C1 segment of cervical spinal cord (tissue), 14 donors: ENCODE results near the gene ATXN7L2.

Experiments used
- DNase-seq, 14 donors: peaks; one replicate each; lab custom pipeline; 2025; lab: John Stamatoyannopoulos, UW

The ATXN7L2 gene

DNA sequence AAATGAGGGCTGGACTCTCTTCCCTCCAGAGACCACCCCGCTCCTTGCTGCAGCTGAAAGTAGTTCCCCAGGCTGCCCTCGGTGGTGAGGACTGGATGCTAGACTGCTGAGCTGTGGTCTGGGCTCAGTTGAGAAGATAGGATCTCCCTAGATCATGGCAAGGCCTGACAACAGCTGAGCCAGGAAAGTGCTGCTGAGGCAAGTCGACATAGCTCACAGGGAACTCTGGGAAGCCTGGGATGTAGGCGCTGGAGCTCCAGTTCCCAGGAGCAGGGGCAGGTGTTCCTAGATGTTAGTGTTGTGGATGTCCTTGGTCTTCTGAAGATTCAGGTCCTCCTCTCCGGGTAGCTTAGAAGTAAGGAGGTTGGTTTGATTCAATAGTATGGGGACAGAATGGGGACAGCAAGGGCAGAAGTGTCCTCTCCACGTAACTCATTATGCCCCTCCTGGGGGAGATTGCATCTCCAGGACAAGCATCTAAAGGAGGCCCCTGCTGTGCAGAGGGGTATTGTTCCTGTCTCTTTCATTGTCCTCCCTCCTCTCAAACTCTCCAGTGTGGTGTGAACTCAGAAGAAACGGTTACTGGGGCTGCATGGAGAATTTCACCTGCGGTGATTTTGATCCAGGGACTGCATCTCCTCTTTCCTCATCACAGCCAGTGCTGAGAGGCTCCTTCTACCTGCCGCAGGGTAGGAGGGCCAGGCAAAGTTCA, 13.9 kb downstream of the ATXN7L2 start:
- DNase-seq = peak in 1 of 14 donors; percentile 21

DNA sequence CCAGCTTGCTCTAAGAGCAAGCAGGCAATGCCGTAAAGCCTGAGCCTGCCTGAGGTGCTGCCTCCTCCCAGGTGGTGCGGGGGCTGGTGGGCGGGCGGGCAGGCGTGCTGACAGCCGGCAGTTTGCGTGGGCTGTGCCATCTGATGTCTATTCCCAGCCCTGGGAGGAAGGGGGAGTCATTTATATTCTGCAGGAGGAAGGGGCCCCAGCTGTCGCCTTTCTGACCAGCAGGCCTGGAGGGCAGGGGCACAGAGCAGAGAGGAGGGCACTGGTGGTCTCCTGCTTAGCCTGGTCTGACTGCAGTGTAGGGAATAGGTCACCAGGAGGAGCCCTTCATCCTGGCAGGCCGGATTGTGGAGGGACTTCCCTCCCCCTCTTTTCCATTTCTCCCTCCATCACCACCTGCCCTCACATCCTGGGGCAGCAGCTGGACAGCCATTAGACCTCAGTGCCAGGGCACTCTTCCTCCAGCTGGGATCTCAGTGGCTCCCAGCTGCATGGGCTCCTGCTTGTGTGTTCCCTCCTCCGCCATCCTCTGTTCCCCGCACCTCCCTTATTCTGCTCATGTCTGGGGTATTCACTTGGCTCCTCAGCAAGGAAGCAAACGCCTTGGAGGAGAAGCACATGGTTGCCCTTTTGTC, 14.6 kb downstream of the ATXN7L2 start:
- DNase-seq = peak in 2 of 14 donors; percentile 25 to 80

DNA sequence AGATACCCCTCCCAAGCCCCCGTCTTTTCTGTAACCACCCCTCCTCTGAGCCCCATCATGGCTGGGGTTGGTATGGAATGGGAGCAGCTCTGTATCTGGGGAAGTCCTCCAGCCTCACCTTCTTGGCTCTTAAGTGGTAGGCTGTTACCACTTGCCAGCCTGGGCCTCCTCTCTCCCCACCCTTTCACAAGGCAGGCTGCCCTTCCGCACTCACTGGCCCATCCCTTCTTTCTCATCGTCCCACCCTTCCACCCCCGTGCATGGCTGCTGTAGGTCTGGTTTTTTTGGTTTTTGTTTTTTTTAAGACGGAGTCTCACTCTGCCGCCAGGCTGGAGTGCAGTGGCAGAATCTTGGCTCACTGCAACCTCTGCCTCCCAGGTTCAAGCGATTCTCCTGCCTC, 15.4 kb downstream of the ATXN7L2 start:
- peak in 1 of 14 donors; percentile 11 for DNase-seq

DNA sequence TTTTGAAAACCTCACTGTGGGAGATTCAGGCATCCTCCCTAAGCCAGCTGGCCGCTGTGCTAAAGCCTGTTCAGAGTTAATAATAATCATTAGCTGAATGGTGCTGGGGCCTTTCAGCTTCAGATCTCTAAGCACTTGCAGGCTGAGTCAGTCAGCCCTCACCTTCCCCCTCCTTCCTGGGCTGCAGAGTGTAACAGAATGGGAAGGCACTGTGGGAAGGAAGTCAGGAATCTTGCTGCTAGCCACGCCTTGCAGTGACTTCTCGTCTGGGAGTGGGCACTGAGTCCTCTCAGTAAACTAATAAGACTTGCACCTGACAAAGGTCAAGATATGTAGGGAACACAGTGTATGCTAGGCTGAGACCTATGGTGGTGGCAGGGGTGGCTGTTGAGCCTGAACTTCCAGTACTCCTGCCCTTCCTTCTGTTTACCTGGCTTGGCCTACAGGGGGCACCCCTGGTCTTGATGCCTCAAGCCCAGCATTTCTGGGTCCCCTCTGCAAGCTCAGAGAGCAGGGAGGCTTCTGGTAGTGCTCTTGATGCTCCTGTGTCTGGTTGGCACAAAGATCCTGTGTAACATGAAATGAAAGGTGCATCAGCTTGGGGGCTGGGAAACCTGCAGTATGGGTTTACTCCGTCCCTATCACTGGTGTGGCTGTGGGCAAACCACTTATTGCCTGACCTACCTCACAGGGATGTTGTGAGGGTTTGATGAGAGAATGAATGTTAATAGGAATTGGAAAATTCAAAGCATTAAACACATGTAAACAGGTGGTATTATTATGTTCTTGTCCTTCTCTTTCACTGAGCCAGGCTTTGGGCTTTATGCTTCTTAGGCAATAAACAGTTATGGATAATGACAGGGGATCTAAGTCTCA, 16.2 kb downstream of the ATXN7L2 start:
- DNase-seq = peak in 2 of 14 donors; percentile 25 to 50

DNA sequence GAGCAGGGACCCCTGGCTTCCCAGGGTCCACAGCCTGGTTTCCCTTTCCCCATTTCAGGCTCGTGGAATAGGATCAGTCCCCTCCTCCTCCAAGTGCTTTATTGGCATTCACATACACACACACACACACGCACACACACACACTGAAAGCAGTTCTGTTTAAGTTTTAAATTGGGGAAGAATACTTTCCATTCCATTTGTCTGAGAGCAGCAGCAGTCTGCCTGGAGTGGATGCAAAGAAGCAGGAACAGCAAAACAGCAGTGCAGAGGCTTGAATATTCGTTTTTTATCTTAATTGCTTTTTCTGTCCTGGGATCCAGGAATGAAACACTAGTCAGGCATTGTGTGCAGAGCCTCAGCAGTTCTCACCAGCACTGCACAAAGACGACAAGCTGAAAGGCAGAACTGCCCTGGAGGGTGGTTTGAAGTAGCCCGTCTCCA, 17.3 kb downstream of the ATXN7L2 start:
- DNase-seq = peak in 1 of 14 donors; percentile 31

DNA sequence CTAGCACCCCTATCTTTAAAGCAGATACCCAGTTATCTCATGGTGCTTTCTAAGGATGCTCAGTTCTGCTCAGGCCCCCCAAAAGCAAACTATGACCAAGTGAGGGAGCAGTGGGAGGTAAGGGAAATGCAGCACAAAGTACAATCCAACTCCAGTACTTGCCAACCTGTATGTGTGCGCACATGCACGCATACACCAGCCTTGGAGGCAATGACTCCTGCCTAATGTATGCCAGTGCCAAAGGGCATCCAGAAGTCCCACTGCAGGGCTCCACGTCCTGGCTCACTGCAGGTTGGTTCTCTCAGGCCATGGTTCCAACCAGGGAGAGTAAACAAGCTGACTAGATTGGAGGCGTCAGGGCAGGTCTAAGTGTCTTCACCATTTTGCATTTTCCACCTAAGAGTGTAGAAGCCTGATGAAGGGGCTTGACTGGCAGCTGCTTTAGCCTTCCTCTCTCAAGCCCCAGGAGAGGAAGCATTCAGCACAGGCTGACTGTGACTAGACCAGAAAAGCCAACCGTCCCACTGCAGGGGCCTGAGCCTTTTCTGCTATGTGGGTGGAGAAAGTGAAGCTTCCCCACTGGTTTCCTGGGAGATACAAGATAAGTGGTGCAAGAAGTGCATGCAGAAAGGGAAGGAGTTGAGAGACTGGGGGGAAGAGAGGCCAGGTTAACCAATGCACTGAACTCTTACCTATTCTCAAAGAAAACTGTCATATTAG, 18.1 kb downstream of the ATXN7L2 start:
- no peak for DNase-seq

DNA sequence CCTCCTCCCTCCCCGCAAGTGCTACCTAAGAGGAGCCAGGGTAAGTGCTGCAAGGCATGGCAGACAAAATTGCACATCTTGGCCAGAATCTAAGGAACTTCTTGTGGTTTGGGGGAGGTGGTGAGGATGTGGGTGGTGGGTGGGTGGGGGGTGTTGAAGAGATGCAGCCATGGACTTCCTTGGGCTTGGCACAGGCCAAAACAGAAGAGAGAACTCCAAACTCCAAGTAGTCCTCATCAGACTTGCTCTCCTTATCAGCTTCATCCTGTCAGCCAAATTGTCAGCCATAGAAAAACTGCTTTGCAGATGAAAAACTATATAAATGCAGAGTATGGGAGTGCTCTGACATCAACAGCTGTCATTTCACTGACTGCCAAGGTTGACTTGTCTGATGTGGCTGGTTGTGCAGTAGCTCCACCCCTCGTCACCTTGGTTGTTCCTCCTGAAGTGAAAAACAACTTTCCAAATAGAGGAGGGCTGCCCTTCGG, 18.7 kb downstream of the ATXN7L2 start:
- DNase-seq = no peak

DNA sequence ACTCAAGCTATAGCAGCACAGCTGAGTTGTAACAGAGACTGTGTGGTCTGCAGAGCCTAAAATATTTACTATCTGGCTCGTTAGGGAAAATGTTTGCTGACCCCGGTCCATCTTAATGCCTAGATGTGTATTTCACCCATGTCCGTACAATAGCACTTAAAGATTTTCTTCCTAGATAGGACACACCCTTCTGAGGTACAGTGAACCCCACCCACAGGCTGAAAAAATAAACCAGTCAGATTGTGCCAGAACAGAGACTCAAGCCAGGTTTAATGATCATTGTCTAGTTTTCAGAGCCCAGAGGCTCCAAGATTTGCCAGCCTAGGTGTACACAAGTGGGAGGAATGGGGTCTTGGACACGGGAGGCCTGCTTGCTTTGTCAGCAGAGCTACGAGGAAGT, 20.2 kb downstream of the ATXN7L2 start:
- DNase-seq = no peak

DNA sequence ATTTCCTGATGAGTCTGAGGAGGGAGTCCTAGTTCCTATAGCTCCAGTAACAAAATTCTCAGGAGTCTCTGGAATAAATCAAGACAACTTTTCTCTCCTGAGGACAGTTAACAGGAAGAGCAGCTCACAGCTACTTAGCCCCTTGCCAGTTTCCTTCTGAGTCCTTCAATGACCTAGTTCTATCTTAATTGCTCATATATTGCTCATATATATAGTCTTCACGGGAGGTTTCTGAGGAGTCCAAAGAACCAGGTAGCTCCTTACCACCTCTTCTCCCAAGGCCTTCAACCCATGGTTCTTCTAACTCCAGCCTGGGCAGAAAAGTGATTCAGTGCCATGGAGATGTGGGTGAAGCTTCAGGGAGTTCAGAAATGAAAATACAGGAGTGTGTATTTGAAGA, 21.3 kb downstream of the ATXN7L2 start:
- DNase-seq = no peak

DNA sequence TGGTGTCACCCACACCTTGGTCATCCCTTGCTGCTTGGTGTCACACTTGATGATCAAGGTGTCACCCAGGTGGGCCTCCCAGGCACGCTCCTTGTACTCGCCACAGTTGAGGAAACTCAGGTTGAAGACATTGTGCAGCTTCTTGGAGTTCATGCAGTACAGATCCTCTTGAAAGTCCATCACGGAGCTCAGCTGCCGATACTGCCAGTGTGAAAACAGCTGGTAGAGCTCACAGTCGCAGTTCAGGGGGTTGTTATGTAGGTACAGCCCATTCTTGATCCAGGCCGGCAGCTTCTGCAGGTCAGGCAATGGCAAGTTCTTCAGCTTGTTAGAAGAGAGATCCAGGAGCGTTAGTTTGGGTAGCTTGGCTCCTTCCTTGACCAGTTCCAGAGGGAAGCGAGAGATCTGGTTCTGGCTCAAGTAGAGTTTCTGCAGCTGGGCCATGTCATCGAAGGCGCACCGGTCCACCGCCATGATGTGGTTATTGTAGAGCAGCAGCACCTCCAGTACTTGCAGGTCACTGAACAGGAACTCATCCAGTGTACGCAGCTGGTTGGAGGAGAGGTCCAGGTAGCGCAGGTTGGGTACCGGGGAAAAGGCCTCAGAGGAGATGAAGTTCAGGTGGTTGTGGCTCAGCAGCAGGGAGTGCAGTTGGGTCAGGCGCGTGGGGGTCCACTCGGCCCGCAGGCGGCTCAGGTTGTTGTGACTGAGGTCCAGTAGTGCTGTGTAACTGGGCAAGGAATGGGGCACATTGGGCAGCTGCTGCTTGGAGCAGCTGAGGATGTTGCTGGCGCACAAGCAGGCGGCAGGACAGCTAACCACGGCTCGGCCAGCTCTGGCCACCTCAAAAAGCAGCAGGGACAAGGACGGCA, 24.5 kb downstream of the ATXN7L2 start:
- no peak for DNase-seq

DNA sequence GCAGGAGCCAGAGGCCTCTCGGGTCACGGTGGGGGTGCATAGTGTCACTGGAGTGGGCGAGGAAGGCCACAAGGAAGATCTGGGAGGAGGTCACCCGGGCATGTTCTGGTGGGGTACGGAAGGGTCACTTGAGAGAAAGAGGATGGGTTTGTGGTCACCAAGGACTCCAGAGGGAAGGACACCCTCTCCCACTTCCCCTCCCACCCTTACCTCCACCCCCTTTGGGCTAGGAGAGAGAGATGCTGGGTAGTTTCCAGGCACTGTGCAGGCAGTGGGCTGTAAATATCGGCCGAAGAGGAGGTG, 25.1 kb downstream of the ATXN7L2 start:
- no peak for DNase-seq

DNA sequence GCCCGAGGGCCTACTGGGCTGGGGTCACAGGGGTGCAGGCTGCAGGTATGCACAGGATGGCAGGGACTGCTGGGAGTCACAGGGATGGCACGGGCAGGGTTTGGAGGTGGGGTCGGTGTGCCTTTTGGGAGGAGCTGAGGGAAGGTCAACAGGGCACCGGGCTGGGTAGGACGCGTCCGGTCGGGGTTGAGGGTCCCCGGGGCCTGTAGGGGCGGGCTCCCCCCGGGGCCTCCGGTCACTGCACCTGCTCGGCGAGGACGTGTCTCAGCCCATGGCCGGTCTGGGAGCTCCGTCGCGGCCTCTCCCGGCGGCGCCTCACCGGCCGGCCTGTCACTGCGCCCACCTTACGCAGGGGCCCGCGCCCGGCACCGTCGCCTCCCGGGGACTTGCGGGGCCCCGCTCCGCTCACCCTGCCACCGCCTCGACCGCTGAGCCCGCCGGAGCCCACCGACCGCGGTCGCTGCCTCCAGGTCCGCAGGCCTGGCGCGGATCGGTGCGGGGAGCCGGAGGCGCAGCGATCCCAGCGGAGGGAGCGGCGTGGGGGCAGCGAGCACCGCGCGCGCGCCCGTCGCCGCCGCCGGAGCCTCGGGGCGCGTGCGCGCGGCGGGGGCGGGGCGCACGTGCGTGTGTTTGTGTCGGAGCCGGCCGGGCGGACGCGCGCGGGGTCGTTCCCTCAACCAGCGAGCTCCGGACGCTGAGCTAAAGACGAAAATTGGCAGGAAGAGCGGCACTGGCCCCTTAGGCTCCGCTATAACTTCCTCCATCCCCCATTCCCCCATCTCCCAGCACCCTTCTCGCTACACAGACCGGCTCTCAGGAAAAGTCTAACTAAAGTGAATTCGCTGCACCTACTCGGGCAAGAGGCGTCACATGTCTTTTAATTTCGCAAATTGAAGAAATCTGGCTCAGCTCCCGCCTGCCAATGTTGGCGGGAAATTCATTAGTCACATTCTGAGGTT, 25.8 kb downstream of the ATXN7L2 start, which contains the start of gene AMIGO1:
Gene AMIGO1, minus strand, starts transcription at position 552 of the 959 bp plus-strand sequence. CDS start 815 bp downstream, outside the sequence.
- peak in 3 of 14 donors; percentile 30 to 51 (median 48) for DNase-seq

DNA sequence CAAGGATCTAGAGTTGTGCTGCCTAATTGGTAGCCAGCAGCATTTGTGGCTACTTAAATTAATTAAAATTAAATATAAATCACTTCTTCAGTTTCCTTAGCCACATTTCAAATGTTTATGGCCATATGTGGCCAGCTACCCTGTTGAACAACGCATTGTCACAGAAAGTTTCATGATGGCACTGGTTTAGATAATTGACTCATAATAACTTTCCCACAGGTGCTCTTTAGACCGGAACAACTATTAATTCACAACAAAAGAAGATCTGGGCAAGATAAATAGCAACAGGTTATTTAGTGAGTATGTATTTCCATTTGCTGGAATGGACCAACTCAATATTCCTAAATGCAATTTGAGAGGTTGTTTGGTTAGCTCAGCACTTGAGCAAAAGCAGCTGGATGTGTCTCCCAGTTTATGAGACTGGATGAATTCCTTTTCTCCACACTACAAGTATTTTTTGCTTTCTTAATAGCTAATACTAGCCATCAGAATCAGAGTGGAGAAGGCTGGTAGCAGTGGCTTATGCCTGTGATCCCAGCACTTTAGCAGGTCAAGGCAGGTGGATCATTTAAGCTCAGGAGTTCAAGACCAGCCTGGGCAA, 29.5 kb downstream of the ATXN7L2 start:
- DNase-seq = no peak

DNA sequence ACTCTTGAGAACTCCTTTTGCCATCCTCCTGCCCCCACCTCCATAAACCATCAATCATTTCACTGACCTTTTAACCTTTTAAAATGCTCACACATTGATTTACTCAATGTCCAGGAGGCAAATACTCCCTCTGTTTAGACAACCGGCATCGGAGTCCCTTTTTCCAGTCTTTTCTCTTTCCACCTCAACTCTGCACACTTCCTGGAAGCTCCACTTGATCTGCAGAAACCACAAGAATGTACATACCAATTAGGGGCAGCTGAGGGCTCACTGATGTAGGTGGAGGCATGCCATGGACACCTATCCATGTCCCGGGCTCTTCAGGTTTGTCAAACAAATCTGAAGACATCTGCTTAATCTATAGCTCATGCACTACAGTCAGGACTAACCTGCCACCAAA, 31.1 kb downstream of the ATXN7L2 start:
- no peak for DNase-seq

DNA sequence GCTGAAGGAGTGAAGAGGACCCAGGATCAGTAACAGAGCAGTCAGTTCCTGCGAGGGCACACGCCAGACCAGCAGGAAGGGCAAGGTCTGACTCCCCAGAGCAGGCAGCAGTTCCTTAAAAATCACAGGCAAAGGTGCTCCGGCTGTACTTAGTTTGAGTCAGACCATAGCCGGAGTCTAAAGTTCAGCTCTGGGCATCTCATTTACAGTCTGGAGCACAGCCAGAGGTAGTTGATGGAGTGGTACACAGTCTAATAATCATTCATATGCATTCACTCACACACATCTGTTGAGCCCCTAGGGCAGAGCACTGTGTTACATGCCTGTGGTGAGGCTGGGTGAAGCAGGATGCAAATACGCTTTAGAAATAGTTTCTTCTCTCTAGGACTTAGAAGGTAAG, 33.2 kb downstream of the ATXN7L2 start:
- DNase-seq = no peak

DNA sequence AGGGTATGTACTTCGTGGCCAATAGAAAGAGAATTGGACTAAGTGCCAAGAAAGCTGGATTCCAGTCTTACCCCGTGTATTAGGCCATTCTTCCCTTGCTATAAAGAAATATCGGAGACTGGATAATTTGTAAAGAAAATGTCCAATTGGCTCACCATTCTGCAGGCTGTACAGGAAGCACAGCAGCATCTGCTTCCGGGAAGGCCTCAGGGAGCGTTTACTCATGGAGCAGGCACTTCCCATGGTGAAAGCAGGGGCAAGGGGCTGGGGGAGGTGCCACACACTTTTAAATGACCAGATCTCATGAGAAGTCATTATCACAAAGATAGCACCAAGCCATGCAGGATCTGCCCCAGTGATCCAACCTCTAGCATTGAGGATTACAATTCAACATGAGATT, 33.6 kb downstream of the ATXN7L2 start:
- no peak for DNase-seq

DNA sequence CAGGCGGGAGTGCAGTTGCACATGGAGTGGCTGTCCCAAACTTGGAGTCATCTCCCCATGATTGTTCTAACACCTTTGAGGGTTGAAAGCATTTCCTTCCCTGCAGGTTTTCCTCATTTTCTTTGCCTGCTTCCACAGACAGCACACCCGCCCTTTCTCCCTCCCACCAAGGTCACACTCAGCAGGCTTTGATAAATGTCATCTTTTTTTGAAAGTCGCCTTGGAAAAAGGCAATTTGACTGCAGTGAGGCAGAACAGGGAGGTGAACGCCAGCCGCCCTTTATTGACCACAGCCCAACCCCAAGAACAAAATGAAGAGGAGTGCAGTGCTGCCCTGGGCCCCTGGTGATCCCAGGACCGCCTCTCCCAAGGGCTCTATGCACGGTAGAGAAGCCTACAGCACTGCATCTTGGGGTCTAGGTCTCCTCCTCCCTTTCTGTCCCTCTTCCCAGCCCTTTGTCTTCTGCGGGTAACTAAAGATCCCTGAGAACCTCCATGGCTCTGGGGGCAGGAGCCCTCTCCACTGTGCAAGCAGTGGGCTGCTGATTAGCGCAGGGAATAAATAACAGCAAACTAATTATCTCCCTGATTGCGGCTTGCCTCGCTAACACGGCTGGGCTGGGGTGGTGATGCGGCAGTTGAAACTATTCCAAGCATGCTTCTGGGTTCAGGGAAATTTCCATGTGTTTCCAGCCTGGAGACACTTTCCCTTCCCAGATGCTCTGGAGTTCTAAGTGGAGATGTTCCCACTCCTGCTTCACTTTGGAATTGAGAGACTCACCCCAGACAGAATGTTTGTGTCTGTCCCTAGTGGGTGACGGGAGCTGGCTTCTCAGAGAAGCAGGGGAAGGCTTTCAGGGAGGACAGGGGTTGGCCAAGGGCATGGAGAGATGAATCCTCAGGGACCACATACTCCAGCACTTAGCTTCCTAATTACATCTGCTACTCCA, 37.6 kb downstream of the ATXN7L2 start:
- no peak for DNase-seq

DNA sequence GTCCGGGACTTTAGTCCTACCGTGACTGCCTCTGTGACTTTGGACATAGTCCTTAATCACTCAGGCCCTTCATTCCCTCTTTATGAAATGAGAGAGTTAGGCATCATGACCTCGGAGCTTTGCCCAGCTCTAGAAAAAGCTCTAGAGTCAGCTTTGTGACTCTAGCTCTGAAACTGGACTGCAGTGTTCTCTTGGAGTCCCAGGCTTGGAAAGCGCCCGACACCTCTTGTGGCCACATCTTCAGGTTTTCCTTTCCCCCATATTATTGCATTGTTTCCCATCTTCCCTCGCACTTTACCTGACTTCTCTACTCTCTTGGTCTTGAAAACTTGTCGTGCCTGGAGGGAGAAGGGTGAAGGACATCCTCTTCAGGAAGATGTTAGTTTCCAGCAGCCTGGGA, 38.3 kb downstream of the ATXN7L2 start:
- no peak for DNase-seq
